Panc1 (cell line): ENCODE results near the gene SERTAD1.

Experiments
- POLR2AphosphoS5 ChIP-seq: IDR thresholded peaks from 2 replicates; pipeline ENCODE4 v1.6.1; 2012; ENCODE audit warnings: mild to moderate bottlenecking, low read depth, low read length, moderate library complexity
- SIN3A ChIP-seq: IDR thresholded peaks from 2 replicates; pipeline ENCODE4 v1.6.1; 2012; ENCODE audit warnings: low read depth, mild to moderate bottlenecking, low read length, moderate library complexity, borderline replicate concordance; ENCODE audit not compliant: insufficient read depth
- TF ChIP-seq, protein P1 (sequence below), 2 experiments: IDR thresholded peaks; 2 replicates each; pipeline ENCODE4 v1.6.1; 2011 to 2012; ENCODE audit warnings: low read depth in 2 of 2, control low read depth in 1 of 2, low read length in 1 of 2, mild to moderate bottlenecking in 1 of 2, moderate library complexity in 1 of 2; ENCODE audit not compliant: insufficient read depth in 1 of 2
- TF ChIP-seq, protein P2 (sequence below): fragments of 450-650 bp; IDR thresholded peaks from 2 replicates; pipeline ENCODE4 v1.5.1; 2017; ENCODE audit warnings: mild to moderate bottlenecking

DNA sequence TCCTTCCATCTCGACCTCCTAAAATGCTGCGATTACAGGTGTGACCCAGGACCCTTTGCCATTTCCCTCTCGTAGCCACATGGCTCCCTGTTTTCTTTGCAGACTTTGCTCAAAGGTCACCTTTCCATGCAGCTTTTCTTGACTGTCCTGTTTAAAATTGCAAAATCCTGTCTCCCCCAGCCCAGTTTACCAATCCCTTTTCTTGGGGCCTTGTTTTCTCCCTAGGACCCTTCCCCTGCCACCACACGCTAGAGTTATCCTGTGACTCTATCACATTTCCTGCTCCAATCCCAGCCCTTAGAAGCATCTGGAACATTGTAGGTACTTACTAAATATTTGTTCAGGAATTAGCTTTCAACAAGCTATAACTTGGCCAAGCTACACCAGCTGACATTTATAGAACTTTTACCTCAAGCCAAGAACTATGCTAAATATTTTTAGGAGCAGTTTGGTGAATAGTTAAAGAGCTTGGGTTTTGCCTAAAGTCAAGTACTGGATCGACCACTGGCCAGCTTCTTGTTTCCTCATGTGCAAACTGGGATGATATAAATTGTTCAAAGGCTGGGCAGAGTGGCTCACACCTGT, 27.5 kb upstream of the SERTAD1 start:
- TF ChIP-seq, protein P1, sequence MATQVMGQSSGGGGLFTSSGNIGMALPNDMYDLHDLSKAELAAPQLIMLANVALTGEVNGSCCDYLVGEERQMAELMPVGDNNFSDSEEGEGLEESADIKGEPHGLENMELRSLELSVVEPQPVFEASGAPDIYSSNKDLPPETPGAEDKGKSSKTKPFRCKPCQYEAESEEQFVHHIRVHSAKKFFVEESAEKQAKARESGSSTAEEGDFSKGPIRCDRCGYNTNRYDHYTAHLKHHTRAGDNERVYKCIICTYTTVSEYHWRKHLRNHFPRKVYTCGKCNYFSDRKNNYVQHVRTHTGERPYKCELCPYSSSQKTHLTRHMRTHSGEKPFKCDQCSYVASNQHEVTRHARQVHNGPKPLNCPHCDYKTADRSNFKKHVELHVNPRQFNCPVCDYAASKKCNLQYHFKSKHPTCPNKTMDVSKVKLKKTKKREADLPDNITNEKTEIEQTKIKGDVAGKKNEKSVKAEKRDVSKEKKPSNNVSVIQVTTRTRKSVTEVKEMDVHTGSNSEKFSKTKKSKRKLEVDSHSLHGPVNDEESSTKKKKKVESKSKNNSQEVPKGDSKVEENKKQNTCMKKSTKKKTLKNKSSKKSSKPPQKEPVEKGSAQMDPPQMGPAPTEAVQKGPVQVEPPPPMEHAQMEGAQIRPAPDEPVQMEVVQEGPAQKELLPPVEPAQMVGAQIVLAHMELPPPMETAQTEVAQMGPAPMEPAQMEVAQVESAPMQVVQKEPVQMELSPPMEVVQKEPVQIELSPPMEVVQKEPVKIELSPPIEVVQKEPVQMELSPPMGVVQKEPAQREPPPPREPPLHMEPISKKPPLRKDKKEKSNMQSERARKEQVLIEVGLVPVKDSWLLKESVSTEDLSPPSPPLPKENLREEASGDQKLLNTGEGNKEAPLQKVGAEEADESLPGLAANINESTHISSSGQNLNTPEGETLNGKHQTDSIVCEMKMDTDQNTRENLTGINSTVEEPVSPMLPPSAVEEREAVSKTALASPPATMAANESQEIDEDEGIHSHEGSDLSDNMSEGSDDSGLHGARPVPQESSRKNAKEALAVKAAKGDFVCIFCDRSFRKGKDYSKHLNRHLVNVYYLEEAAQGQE (IDR thresholded peaks at IDR 0.05; ENCODE audit: insufficient read depth in 1 of 2, low read depth in 2 of 2, low read length in 1 of 2), result no peak
- TF ChIP-seq, protein P2, sequence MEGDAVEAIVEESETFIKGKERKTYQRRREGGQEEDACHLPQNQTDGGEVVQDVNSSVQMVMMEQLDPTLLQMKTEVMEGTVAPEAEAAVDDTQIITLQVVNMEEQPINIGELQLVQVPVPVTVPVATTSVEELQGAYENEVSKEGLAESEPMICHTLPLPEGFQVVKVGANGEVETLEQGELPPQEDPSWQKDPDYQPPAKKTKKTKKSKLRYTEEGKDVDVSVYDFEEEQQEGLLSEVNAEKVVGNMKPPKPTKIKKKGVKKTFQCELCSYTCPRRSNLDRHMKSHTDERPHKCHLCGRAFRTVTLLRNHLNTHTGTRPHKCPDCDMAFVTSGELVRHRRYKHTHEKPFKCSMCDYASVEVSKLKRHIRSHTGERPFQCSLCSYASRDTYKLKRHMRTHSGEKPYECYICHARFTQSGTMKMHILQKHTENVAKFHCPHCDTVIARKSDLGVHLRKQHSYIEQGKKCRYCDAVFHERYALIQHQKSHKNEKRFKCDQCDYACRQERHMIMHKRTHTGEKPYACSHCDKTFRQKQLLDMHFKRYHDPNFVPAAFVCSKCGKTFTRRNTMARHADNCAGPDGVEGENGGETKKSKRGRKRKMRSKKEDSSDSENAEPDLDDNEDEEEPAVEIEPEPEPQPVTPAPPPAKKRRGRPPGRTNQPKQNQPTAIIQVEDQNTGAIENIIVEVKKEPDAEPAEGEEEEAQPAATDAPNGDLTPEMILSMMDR, result no peak
- no peak for TF ChIP-seq SIN3A
- TF ChIP-seq POLR2AphosphoS5, result no peak
